Sigmoid colon (tissue), 7 donors: ENCODE measurements around the gene ZDHHC7. TPM values are rescaled to one million over a fixed set of nuclear protein-coding genes. Genes with fewer than 3 reads are reported as not detected.
A peak's percentile ranks its signal among the peaks of the same experiment; 100 is the strongest.

Source experiments
- DNase-seq: peaks from one replicate; pipeline ENCODE4 v3.0.0-alpha.2; 2019
- H3K27ac ChIP-seq, 4 donors: fragments of 200-600 bp; sonication (generic); one replicate each; pipeline ENCODE4 v1.5.1; 2016 to 2019; ENCODE audit warnings: mild to moderate bottlenecking in 1 of 4
- H3K27me3 ChIP-seq, 3 donors: fragments of 200-600 bp; sonication (generic); one replicate each; pipeline ENCODE4 v1.5.1; 2019; ENCODE audit warnings: mild to moderate bottlenecking in 1 of 3
- H3K36me3 ChIP-seq, 4 donors: fragments of 200-600 bp; sonication (generic); one replicate each; pipeline ENCODE4 v1.5.1; 2016 to 2019
- H3K4me1 ChIP-seq, 4 donors: fragments of 200-600 bp; sonication (generic); one replicate each; pipeline ENCODE4 v1.5.1; 2017 to 2019
- H3K4me3 ChIP-seq, 4 donors: fragments of 200-600 bp; sonication (generic); one replicate each; pipeline ENCODE4 v1.5.1; 2017 to 2019; ENCODE audit warnings: mild to moderate bottlenecking in 2 of 4, moderate library complexity in 1 of 4
- H3K9me3 ChIP-seq, 4 donors: fragments of 200-600 bp in 3 of 4; sonication (generic) in 3 of 4; one replicate each; pipeline versions ENCODE4 v1.5.1 to v1.6.1; 2013 to 2019
- EP300 ChIP-seq, 4 donors: sonication (generic); formaldehyde crosslinking; IDR thresholded peaks; one replicate each; pipeline ENCODE4 v1.6.1; 2017; ENCODE audit warnings: antibody characterized with exemption in 4 of 4
- POLR2A ChIP-seq, 2 donors: fragments of 450-650 bp; IDR thresholded peaks; one replicate each; pipeline ENCODE4 v1.6.1; 2016; ENCODE audit warnings: antibody characterized with exemption in 2 of 2, mild to moderate bottlenecking in 2 of 2, moderate library complexity in 2 of 2
- POLR2AphosphoS5 ChIP-seq, 4 donors: sonication (generic); formaldehyde crosslinking; IDR thresholded peaks; one replicate each; pipeline ENCODE4 v1.6.1; 2017; ENCODE audit warnings: antibody characterized with exemption in 4 of 4
- WGBS, 2 donors: extraction: QIAGEN DNeasy Blood & Tissue Kit; methylation state at CpG; one replicate each; pipeline ENCODE4 v1.1.7; 2013; 5-methylcytosine and 5-hydroxymethylcytosine counted together
- intact Hi-C: fragments of 100-400 bp; cut with DNase I; formaldehyde crosslinking; loops from one replicate; pipeline ENCODE4 v1.15.1; 2023
- polyA plus RNA-seq, 3 donors: library from polyadenylated mRNA; stranded (reverse); fragments of 200-250 nt; gene quantifications; one replicate each; pipeline ENCODE4 v1.2.3, GENCODE V29; 2013
- total RNA-seq, 4 donors: library from RNA; depleted of rRNA; stranded (reverse); fragments of >200 nt; gene quantifications; one replicate each; pipeline ENCODE4 v1.1.0, GENCODE V29; 2016
- TF ChIP-seq, protein P1 (sequence below), 4 experiments: fragments of 450-650 bp in 3 of 4; fragments of 200-600 bp in 1 of 4; IDR thresholded peaks; one replicate each; pipeline ENCODE4 v1.5.1; 2016 to 2019; ENCODE audit warnings: antibody characterized with exemption in 4 of 4, mild to moderate bottlenecking in 3 of 4, moderate library complexity in 2 of 4
- donor health status: healthy with polysubstance abuse.
- donor health status: Bipolar disorder and iron deficiency.
- donor health status: healthy.

ZDHHC7 gene
- total and polyA plus RNA-seq, 7 donors, result 20.8 to 69.5 (median 56.2) TPM

DNA sequence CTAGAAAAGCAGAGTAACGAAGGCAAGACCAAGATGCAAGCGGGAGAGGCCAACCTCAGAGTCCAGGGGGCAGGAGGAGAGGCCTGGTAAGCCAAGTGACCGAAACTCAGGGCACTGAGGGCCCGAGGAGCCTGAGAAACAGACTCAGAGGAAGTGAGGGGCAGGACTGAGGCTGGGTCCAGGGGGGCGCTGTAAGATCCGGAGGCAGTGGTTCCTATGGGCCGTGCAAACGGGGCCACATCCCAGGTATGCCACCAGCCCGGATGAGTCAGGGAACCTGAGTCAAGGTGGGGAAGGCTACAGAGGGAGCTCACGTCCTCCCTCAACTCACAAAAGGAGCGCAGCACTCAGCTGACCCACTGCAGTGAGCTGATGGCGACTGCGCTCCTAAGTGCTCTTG is 8.3 kb downstream of the ZDHHC7 start:
- intact Hi-C loops, result no loop called here
- peaks cover 0 to 100% (median 96%) of the 10 kb centered on the region in 4 donors for H3K4me1 ChIP-seq
- TF ChIP-seq, protein P1, sequence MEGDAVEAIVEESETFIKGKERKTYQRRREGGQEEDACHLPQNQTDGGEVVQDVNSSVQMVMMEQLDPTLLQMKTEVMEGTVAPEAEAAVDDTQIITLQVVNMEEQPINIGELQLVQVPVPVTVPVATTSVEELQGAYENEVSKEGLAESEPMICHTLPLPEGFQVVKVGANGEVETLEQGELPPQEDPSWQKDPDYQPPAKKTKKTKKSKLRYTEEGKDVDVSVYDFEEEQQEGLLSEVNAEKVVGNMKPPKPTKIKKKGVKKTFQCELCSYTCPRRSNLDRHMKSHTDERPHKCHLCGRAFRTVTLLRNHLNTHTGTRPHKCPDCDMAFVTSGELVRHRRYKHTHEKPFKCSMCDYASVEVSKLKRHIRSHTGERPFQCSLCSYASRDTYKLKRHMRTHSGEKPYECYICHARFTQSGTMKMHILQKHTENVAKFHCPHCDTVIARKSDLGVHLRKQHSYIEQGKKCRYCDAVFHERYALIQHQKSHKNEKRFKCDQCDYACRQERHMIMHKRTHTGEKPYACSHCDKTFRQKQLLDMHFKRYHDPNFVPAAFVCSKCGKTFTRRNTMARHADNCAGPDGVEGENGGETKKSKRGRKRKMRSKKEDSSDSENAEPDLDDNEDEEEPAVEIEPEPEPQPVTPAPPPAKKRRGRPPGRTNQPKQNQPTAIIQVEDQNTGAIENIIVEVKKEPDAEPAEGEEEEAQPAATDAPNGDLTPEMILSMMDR (IDR thresholded peaks at IDR 0.05), result no peak
- no peak for TF ChIP-seq POLR2AphosphoS5 (IDR thresholded peaks at IDR 0.05)
- TF ChIP-seq POLR2A (IDR thresholded peaks at IDR 0.05), result no peak
- no peak for TF ChIP-seq EP300 (IDR thresholded peaks at IDR 0.05)
- no peaks in the 10 kb centered on the region for H3K9me3 ChIP-seq
- H3K27ac ChIP-seq, result peak overlapping the region; percentile 82 to 92 (median 88)
- WGBS, 2 donors, result 76 to 89% methylated on average over 13 of the region's 13 CpGs
- no peaks in the 10 kb centered on the region for H3K27me3 ChIP-seq
- H3K36me3 ChIP-seq, result no peaks in the 10 kb centered on the region
- DNase-seq, result no peak
- peak overlapping the region in 1 of 4 donors; percentile 21 for H3K4me3 ChIP-seq

DNA sequence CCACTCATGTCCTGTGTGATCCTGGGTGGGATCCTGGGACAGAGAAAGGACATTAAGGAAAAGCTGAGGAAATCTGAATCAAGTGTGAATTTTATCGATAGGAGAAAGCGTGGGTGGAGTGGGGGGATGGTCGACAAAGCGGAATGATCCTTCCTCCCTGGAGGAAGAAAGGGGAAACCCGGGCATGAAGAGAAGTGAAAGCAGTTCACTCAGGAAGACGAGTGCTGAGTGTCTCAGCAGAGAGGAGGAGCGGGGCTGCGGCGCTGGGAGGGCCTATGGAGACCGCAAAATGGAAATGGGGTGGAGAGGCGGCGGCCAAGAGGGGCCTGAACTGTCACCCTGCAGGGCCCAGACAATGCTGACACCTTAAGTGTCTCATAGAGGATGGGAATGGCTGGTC is 8.7 kb downstream of the ZDHHC7 start:
- intact Hi-C loops, result no loop called here
- 69% methylated on average over 12 of the region's 12 CpGs for WGBS, 2 donors
- H3K27ac ChIP-seq, result peak overlapping the region; percentile 82 to 92 (median 88)
- H3K36me3 ChIP-seq, result no peaks in the 10 kb centered on the region
- H3K4me3 ChIP-seq, result peak overlapping the region in 2 of 4 donors; percentile 6 to 21
- no peaks in the 10 kb centered on the region for H3K9me3 ChIP-seq
- H3K4me1 ChIP-seq, result peaks cover 0 to 97% (median 94%) of the 10 kb centered on the region in 4 donors
- no peaks in the 10 kb centered on the region for H3K27me3 ChIP-seq
- no peak for DNase-seq
- TF ChIP-seq POLR2A (IDR thresholded peaks at IDR 0.05), result no peak
- TF ChIP-seq POLR2AphosphoS5 (IDR thresholded peaks at IDR 0.05), result peak in 2 of 4 donors; percentile 3 to 38
- no peak for TF ChIP-seq EP300 (IDR thresholded peaks at IDR 0.05)
- TF ChIP-seq, protein P1 (IDR thresholded peaks at IDR 0.05), result no peak

DNA sequence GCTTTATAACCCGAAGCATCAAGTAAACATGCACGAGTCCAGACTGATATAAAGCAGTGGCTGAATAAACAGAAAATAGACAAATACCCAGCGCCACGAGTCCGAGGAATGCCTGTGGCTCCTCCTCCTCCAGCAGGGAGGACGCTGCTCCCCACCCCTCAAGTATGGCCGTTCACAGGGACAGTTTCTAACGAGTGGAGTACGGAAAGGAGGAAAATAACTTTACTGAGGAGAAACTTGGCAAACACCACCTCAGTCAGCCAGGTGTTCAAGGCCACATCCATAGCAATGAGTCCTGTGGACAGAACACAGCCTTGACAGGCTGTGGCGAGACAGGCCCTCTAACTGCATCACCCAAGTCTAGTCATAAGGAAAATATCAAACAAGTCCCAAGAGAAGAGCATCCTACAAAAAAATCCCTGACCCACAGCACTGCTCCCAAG is 9.2 kb downstream of the ZDHHC7 start:
- WGBS, 2 donors, result 15 to 51% methylated on average over 10 of the region's 10 CpGs
- peak overlapping the region in 2 of 4 donors; percentile 6 to 21 for H3K4me3 ChIP-seq
- H3K9me3 ChIP-seq, result no peaks in the 10 kb centered on the region
- no peak for DNase-seq
- H3K27ac ChIP-seq, result peak overlapping the region; percentile 82 to 92 (median 88)
- TF ChIP-seq EP300 (IDR thresholded peaks at IDR 0.05) (no peak), POLR2AphosphoS5 (IDR thresholded peaks at IDR 0.05) (peak in 1 of 4 donors; percentile 2)
- intact Hi-C loops, result no loop called here
- H3K36me3 ChIP-seq, result no peaks in the 10 kb centered on the region
- H3K27me3 ChIP-seq, result no peaks in the 10 kb centered on the region
- peaks cover 0 to 93% (median 91%) of the 10 kb centered on the region in 4 donors for H3K4me1 ChIP-seq

DNA sequence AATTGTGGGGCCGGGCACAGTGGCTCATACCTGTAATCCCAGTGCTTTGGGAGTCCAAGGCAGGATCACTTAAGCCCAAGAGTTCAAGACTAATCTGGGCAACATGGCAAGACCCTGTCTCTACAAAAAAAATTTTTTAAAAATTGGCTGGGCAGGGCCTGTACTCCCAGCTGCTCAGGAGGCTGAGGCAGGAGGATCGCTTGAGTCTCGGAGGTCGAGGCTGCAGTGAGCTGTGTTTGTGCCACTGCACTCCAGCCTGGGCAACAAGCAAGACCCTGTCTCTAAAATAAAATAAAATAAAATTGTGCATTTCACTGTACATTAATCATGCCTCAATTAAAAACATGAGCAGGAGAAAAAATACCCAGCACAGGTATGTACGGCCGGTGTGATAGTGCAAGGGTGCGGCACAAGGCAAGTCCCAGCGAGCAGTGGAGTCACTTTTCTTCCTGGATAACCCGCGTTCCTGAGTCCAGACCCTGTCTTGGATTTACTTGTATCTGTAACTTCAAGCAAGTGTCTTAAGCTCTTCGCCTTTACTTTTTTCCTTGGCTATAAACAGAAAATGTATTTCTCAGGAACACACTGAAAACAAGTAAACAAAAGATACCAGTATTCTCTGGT is 11.4 kb downstream of the ZDHHC7 start:
- Histone ChIP-seq H3K9me3 (no peaks in the 10 kb centered on the region), H3K27ac (peak overlapping the region; percentile 82 to 92 (median 88)), H3K4me1 (peaks cover 0 to 90% (median 89%) of the 10 kb centered on the region in 4 donors), H3K27me3 (no peaks in the 10 kb centered on the region), H3K36me3 (peaks cover 0 to 4% (median 0%) of the 10 kb centered on the region in 4 donors), H3K4me3 (no peak overlapping the region)
- TF ChIP-seq, protein P1 (IDR thresholded peaks at IDR 0.05), result no peak
- TF ChIP-seq POLR2A (IDR thresholded peaks at IDR 0.05) (no peak), EP300 (IDR thresholded peaks at IDR 0.05) (no peak), POLR2AphosphoS5 (IDR thresholded peaks at IDR 0.05) (no peak)
- intact Hi-C loops, result no loop called here
- WGBS, 2 donors, result 83 to 85% methylated on average over 11 of the region's 11 CpGs
- no peak for DNase-seq

DNA sequence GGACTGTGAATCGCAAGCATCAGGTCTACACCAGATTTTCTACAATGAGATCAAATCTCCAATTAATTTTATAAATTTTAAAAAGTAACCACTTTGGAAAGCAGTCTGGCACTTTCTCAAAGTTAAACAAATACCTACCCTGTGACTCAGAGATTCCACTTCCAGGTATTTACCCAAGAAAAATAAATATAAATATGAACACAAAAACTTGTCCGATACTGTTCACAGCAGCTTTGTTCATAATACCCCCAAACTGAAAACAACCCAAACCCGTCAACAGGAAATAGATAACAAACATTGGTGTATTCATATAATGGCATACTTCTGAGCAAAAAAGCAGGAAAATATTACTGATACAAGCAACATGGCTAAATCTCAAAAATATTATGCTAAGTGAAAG is 12.1 kb downstream of the ZDHHC7 start:
- DNase-seq, result no peak
- Histone ChIP-seq H3K36me3 (peaks cover 0 to 4% (median 3%) of the 10 kb centered on the region in 4 donors), H3K4me1 (peaks cover 0 to 90% (median 89%) of the 10 kb centered on the region in 4 donors), H3K27me3 (no peaks in the 10 kb centered on the region), H3K9me3 (no peaks in the 10 kb centered on the region), H3K4me3 (no peak overlapping the region), H3K27ac (peak overlapping the region; percentile 82 to 92 (median 88))
- intact Hi-C loops, result no loop called here
- TF ChIP-seq POLR2AphosphoS5 (IDR thresholded peaks at IDR 0.05) (no peak), EP300 (IDR thresholded peaks at IDR 0.05) (no peak), POLR2A (IDR thresholded peaks at IDR 0.05) (no peak)
- TF ChIP-seq, protein P1 (IDR thresholded peaks at IDR 0.05), result no peak
- 58 to 80% methylated on average over 3 of the region's 3 CpGs for WGBS, 2 donors
